ENCODE data around the gene NTN3.

The NTN3 gene

DNA sequence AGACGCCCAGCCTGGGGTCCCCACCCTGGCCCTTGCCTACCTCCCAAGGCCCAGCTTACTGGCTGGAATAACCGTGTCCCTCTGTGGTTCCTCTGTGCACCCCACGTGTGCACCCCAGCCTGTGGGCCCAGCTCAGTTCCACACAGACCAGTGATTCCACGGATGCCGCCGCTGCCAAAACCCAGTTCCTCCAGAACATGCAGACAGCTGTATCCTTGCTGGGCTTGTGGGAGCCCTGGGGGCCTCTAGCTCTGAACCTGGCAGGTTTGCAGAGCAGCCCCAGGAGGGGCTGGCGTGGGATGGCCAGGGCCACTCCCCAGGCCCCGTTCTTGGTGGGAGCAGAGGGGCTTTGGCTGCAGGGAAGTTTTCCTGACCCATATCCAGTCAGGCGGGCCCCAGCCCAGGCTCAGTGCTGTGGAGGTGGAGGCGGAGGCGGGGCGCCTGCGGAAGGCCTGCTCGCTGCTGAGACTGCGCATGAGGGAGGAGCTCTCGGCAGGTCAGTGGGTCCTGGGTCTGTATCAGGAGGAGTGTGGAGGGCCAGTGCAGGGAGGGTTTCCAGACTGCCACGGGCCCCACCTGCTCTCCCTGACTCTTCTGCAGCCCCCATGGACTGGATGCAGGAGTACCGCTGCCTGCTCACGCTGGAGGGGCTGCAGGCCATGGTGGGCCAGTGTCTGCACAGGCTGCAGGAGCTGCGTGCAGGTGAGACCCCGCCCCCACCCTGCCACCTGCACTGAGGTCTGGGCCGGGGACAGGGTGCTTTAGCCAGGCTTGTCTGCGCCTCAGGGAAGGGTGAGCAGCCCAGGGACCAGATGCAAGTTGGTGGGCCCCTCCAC is 8.8 kb upstream of the NTN3 start:
- no peak for ATAC-seq (replicated peaks; ENCODE audit: extremely low read depth, poor library complexity, severe bottlenecking)
- peaks cover 6% of the 10 kb centered on the region for H3K4me1 Mint-ChIP-seq

DNA sequence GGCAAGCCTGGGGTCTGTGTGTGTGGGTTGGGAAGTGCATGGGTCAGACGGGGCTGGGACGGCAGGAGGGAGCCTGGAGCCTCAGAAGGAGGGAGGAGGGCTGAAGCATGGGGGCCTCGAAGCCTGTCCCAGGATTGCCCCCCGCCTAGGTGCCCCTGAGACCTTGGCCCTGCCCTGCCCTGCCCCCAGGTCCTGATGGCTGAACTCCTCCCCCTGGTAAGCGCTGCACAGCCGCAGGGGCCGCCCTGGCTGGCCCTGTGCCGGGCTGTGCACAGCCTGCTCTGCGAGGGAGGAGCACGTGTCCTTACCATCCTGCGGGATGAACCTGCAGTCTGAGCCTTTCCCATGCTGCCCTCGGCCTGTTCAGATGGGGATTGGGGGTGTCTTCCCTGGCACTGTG is 6.8 kb upstream of the NTN3 start:
- Mint-ChIP-seq H3K9me3 (no peaks in the 10 kb centered on the region), H3K27me3 (peaks cover 13% of the 10 kb centered on the region), H3K4me3 (no peak overlapping the region), H3K36me3 (ENCODE audit: insufficient read depth) (peaks cover 2% of the 10 kb centered on the region), H3K27ac (ENCODE audit: low read depth) (no peak overlapping the region), H3K4me1 (peaks cover 5% of the 10 kb centered on the region)
- no peak for DNase-seq (ENCODE audit: low spot score in 2 of 2)
- no peak for ATAC-seq (replicated peaks; ENCODE audit: extremely low read depth, poor library complexity, severe bottlenecking)

More for the DNA sequence above, 8.8 kb upstream of the NTN3 start:
- Mint-ChIP-seq H3K4me3 (no peak overlapping the region), H3K27ac (ENCODE audit: low read depth) (no peak overlapping the region), H3K27me3 (no peaks in the 10 kb centered on the region), H3K9me3 (no peaks in the 10 kb centered on the region), H3K36me3 (ENCODE audit: insufficient read depth) (peaks cover 3% of the 10 kb centered on the region)
- DNase-seq (ENCODE audit: low spot score in 2 of 2), result no peak

DNA sequence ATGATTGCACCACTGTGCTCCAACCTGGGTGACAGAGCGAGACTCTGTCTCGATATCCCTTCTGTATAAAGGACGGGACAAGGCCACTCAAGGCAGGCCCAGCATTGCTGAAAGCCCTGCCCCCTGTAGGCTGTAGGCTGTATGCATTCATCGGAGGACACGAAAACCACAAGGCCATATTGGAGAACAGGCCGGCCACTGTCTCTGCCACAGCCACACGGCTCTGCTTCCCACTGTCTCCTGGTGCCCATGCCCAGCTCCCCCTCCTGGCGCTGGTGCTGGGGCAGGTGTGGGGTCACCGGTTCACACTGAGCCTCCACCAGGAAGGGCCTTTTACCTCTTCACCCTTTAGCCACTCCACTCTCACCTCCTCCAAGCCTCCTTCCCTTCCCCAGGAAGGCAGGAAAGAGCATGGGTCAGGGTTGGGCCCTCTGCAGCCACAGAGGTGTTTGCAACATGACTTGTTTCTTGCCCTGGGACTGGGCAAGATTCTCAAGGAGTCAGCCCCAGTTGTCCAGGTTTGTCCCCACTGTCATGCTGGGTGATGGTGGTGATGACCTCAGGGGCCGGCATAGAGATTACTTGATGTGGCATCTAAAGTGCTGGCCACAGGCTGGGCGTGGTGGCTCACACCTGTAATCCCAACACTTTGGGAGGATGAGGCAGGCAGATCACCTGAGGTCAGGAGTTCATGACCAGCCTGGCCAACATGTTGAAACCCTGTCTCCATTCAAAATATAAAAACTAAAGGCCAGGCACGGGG is 5.3 kb upstream of the NTN3 start:
- ATAC-seq (replicated peaks; ENCODE audit: extremely low read depth, poor library complexity, severe bottlenecking) (no peak), DNase-seq (ENCODE audit: low spot score in 2 of 2) (no peak)
- no peak overlapping the region for H3K27ac Mint-ChIP-seq (ENCODE audit: low read depth)
- H3K4me3 Mint-ChIP-seq, result no peak overlapping the region
- H3K4me1 Mint-ChIP-seq, result no peaks in the 10 kb centered on the region
- peaks cover 1% of the 10 kb centered on the region for H3K36me3 Mint-ChIP-seq (ENCODE audit: insufficient read depth)
- H3K27me3 Mint-ChIP-seq, result peaks cover 28% of the 10 kb centered on the region
- no peaks in the 10 kb centered on the region for H3K9me3 Mint-ChIP-seq

DNA sequence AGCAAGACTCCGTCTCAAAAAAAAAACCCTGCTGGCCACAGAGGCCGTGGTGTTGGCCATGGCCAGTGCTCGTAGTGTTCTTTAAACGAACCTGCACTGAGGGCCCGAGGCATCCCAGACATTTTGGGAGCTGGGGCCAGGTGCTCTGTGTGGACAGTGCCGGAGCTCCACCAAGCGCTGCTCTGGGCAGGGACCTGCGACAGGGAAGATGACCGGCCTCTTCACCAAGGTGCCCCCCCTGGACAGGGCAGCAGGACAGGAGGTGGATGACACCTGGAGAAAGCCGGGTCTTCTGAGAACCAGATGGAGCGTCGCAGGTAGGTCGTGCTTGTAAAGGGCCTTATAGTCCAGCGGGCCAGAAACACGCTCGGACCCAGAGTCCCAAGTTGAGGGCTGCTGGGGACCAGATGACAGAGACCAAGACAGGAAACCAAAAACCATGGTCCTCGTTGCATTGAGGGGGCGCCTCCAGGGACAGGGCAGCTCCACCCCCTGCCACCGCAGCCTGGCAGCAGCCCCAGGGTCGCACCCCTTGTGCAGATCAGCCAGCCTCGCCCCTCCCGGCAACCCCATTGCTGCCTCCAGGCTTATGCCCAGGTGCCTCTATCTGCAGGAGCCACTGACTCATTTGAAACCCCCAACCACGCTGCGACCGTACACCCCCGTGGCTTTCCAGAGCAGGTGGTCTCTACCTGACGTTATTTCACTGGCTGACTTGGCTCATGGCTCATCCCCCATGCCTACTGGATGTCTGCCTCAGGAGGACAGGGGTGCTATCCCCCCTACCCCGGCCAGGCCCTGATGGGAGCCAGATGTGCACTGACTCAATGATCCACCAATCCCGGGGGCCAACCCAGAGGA is 4.2 kb upstream of the NTN3 start:
- DNase-seq (ENCODE audit: low spot score in 2 of 2) (no peak), ATAC-seq (replicated peaks; ENCODE audit: extremely low read depth, poor library complexity, severe bottlenecking) (no peak)
- Mint-ChIP-seq H3K4me1 (no peaks in the 10 kb centered on the region), H3K4me3 (no peak overlapping the region), H3K36me3 (ENCODE audit: insufficient read depth) (peaks cover 1% of the 10 kb centered on the region), H3K27me3 (peaks cover 28% of the 10 kb centered on the region), H3K27ac (ENCODE audit: low read depth) (no peak overlapping the region), H3K9me3 (no peaks in the 10 kb centered on the region)

DNA sequence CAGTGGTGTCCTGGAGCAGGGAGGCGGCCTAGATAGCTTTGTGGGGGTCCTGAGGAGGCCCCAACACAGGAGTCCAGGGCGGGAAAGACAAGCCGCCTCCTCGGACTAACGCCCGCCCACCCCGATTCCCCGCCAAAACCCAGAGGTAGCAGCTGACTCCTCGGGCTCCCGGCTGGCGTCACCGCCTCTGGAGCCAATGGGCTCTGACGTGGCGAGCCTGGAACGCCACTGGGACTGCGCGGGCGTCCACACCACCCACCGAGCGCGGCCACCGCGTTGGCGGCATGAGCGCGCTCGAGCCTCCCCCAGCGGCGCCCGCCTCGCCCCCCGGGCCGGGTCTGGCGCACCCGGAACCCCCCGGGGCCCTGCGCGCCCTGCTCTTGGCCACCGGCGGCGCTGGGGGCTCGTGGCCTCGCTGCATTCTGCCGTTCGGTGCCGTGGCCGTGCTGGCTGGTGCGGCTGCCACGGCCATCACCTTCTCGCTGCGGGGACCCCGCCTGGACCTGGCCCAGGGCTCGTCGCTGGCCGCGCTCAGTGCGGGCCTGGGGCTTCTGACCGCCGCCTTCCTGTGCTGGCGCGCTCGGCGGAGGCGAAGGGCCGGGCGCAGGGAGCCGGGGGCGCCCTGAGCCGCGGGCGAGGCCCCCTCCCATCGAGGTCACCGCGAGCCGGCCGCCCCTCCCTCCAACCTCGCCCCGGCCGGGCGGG is 3.4 kb upstream of the NTN3 start:
- ATAC-seq (replicated peaks; ENCODE audit: extremely low read depth, poor library complexity, severe bottlenecking) (no peak), DNase-seq (ENCODE audit: low spot score in 2 of 2) (no peak)
- Mint-ChIP-seq H3K9me3 (no peaks in the 10 kb centered on the region), H3K36me3 (ENCODE audit: insufficient read depth) (peaks cover 1% of the 10 kb centered on the region), H3K4me1 (no peaks in the 10 kb centered on the region), H3K27me3 (peaks cover 28% of the 10 kb centered on the region), H3K27ac (ENCODE audit: low read depth) (no peak overlapping the region), H3K4me3 (no peak overlapping the region)

GRCh38 chr16:2468233-2468724 is 2.8 kb upstream of the NTN3 start:
- ATAC-seq (replicated peaks; ENCODE audit: extremely low read depth, poor library complexity, severe bottlenecking), result peak; percentile 49
- peak overlapping the region; percentile 51 for H3K4me3 Mint-ChIP-seq
- peaks cover 34% of the 10 kb centered on the region for H3K27me3 Mint-ChIP-seq

DNA sequence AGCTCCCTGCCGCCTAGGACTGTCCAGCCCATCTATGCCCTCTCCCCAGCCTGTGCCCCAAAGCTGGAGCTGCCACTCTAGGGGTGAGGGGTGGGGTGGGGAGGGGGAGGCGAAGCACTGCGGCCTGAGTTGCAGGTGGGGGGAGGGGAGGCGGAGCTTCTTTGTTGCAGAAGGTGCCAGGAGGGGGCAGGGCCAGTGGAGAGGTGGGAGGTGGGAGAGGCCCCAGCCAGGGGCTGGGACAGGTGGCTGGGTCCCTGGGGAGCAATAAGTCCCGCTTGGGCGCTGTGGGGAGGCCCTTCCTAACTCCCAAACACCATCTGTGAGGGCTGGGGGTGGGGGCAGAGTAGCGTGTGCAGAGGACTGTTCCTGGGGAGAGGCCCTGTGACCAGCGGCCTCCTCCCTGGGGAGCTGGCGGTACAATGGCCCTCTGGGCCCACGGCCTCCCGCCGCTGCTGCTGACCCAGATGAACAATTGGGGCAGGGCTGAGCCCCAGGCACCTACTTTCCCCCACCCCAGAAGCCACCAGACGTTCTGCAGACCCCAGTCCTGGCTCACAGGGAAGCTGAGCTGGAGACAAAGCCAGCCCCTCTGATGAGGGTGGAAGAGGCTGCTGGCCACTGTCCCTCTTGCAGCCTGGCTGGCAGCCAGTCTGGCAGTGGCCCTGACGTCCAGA is 2.2 kb upstream of the NTN3 start:
- H3K9me3 Mint-ChIP-seq, result no peaks in the 10 kb centered on the region
- H3K36me3 Mint-ChIP-seq (ENCODE audit: insufficient read depth), result peaks cover 1% of the 10 kb centered on the region
- ATAC-seq (replicated peaks; ENCODE audit: extremely low read depth, poor library complexity, severe bottlenecking) (no peak), DNase-seq (ENCODE audit: low spot score in 2 of 2) (no peak)
- H3K4me1 Mint-ChIP-seq, result peaks cover 7% of the 10 kb centered on the region
- H3K4me3 Mint-ChIP-seq, result peak overlapping the region; percentile 51
- H3K27me3 Mint-ChIP-seq, result peaks cover 36% of the 10 kb centered on the region
- H3K27ac Mint-ChIP-seq (ENCODE audit: low read depth), result no peak overlapping the region

More at GRCh38 chr16:2468233-2468724, 2.8 kb upstream of the NTN3 start:
- Mint-ChIP-seq H3K36me3 (ENCODE audit: insufficient read depth) (peaks cover 1% of the 10 kb centered on the region), H3K9me3 (no peaks in the 10 kb centered on the region), H3K27ac (ENCODE audit: low read depth) (no peak overlapping the region), H3K4me1 (peaks cover 6% of the 10 kb centered on the region)
- no peak for DNase-seq (ENCODE audit: low spot score in 2 of 2)

GRCh38 chr16:2469399-2470233 is 1.5 kb upstream of the NTN3 start:
- ATAC-seq (replicated peaks; ENCODE audit: extremely low read depth, poor library complexity, severe bottlenecking), result no peak
- H3K36me3 Mint-ChIP-seq (ENCODE audit: insufficient read depth), result peaks cover 1% of the 10 kb centered on the region
- H3K4me3 Mint-ChIP-seq, result no peak overlapping the region
- no peaks in the 10 kb centered on the region for H3K9me3 Mint-ChIP-seq
- DNase-seq (ENCODE audit: low spot score in 2 of 2), result no peak
- H3K27me3 Mint-ChIP-seq, result peaks cover 36% of the 10 kb centered on the region
- H3K4me1 Mint-ChIP-seq, result peaks cover 7% of the 10 kb centered on the region
- no peak overlapping the region for H3K27ac Mint-ChIP-seq (ENCODE audit: low read depth)

- no peak for DNase-seq (ENCODE audit: low spot score in 2 of 2)
- Mint-ChIP-seq H3K9me3 (no peaks in the 10 kb centered on the region), H3K27ac (ENCODE audit: low read depth) (no peak overlapping the region), H3K27me3 (peaks cover 36% of the 10 kb centered on the region), H3K4me1 (peaks cover 7% of the 10 kb centered on the region), H3K4me3 (no peak overlapping the region), H3K36me3 (ENCODE audit: insufficient read depth) (peaks cover 1% of the 10 kb centered on the region)
- ATAC-seq (replicated peaks; ENCODE audit: extremely low read depth, poor library complexity, severe bottlenecking), result no peak
Observed at GRCh38 chr16:2470234-2470601, 879 bp upstream of the NTN3 start.

GRCh38 chr16:2470603-2471015 is 488 bp upstream of the NTN3 start:
- H3K4me1 Mint-ChIP-seq, result peaks cover 7% of the 10 kb centered on the region
- H3K9me3 Mint-ChIP-seq, result no peaks in the 10 kb centered on the region
- peaks cover 36% of the 10 kb centered on the region for H3K27me3 Mint-ChIP-seq
- H3K36me3 Mint-ChIP-seq (ENCODE audit: insufficient read depth), result peaks cover 1% of the 10 kb centered on the region
- no peak overlapping the region for H3K27ac Mint-ChIP-seq (ENCODE audit: low read depth)
- DNase-seq (ENCODE audit: low spot score in 2 of 2) (no peak), ATAC-seq (replicated peaks; ENCODE audit: extremely low read depth, poor library complexity, severe bottlenecking) (no peak)
- no peak overlapping the region for H3K4me3 Mint-ChIP-seq

Measured in central memory CD8-positive, alpha-beta T cell (primary cell).